ENCODE results near the gene GPC6. TPM values are rescaled to one million over a fixed set of nuclear protein-coding genes. Genes with fewer than 3 reads are reported as not detected.
"Not testable (repeated sequence)": the region's sequence is repeated elsewhere in the genome, so short reads cannot be mapped to it uniquely, and the experiment has no call there.

Gene GPC6
- total and polyA plus RNA-seq, 2 experiments from 2014 or later: 14.4 to 43.3 TPM

- Histone ChIP-seq H3K27ac (no peak overlapping the region), H3K4me3 (no peak overlapping the region), H3K4me1 (ENCODE audit: low read depth) (peaks cover 4% of the 10 kb centered on the region), H3K36me3 (no peaks in the 10 kb centered on the region), H3K27me3 (no peaks in the 10 kb centered on the region), H3K9me3 (ENCODE audit: low read depth) (no peaks in the 10 kb centered on the region)
- no peak for DNase-seq (ENCODE audit: low read depth in 1 of 2, low spot score in 1 of 2)
- no peak for TF ChIP-seq CTCF (IDR thresholded peaks at IDR 0.05; ENCODE audit: low read depth, low read length)
Observed at GRCh38 chr13:94339116-94339687, 1112.6 kb downstream of the GPC6 start.

GRCh38 chr13:94342436-94343242, 1116.0 kb downstream of the GPC6 start:
- Histone ChIP-seq H3K9me3 (ENCODE audit: low read depth) (no peaks in the 10 kb centered on the region), H3K4me3 (no peak overlapping the region), H3K36me3 (no peaks in the 10 kb centered on the region), H3K27ac (no peak overlapping the region), H3K4me1 (ENCODE audit: low read depth) (peaks cover 20% of the 10 kb centered on the region), H3K27me3 (no peaks in the 10 kb centered on the region)
- no peak for TF ChIP-seq CTCF (IDR thresholded peaks at IDR 0.05; ENCODE audit: low read depth, low read length)
- no peak for DNase-seq (ENCODE audit: low read depth in 1 of 2, low spot score in 1 of 2)

GRCh38 chr13:94343243-94343585, 1116.6 kb downstream of the GPC6 start:
- peaks cover 20% of the 10 kb centered on the region for H3K4me1 ChIP-seq (ENCODE audit: low read depth)
- H3K4me3 ChIP-seq: no peak overlapping the region
- no peaks in the 10 kb centered on the region for H3K9me3 ChIP-seq (ENCODE audit: low read depth)
- TF ChIP-seq CTCF (IDR thresholded peaks at IDR 0.05; ENCODE audit: low read depth, low read length): no peak
- H3K27me3 ChIP-seq: no peaks in the 10 kb centered on the region
- no peaks in the 10 kb centered on the region for H3K36me3 ChIP-seq
- no peak overlapping the region for H3K27ac ChIP-seq
- no peak for DNase-seq (ENCODE audit: low read depth in 1 of 2, low spot score in 1 of 2)

DNA sequence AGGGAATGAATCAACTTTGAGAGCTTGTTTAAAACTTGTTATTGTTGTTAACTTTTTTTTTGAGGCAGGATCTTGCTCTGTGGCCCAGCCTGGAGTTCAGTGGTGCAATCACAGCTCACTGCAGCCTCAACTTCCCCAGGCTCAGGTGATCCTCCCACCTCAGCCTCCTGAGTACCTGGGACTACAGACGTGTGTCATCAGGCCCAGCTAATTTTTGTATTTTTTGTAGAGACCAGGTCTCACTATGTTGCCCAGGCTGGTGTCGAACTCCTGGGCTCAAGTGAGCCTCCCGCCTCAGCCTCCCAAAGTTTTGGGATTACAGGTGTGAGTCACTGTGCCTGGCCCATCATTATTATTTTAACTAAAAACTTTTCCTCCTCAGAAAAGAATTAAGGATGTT, 1117.1 kb downstream of the GPC6 start:
- not testable (repeated sequence) for H3K9me3 ChIP-seq (ENCODE audit: low read depth); H3K27me3 ChIP-seq; H3K36me3 ChIP-seq; H3K4me3 ChIP-seq; DNase-seq (ENCODE audit: low read depth in 1 of 2, low spot score in 1 of 2)
- peaks cover 20% of the 10 kb centered on the region for H3K4me1 ChIP-seq (ENCODE audit: low read depth)
- H3K27ac ChIP-seq: peak overlapping the region; percentile 61

DNA sequence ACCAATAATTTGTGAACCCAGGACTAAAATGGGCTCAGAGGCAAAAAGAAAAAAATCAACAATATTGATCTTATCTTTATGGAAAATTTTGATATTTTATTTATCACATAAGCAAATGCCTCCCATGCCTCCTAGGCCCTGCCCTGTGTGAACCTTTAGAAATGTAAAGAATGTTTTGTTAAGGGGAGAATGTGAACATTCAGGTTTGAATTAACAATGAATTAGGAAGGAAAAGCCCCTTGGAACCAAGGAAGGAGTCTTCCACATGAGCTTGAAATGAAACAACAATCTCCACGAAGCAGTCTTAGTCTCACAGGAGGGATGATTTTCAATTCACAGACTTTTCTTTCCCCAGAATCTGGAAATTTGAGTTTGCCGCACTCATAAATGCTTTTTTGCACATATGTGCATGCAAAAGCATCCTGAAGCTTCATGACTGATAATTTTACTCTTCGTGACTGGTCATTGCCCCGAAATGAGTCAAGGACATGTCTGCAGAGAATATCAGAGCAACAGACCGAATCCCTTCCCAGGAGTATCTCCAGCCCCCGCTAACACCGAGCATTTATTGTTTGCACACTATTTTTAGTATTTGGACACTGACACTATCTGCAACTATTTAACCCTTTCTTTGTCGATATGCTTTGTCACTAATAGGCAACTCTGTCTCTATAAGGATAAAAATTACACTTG, 1117.7 kb downstream of the GPC6 start:
- H3K4me1 ChIP-seq (ENCODE audit: low read depth): peaks cover 20% of the 10 kb centered on the region
- no peak overlapping the region for H3K4me3 ChIP-seq
- no peak for TF ChIP-seq CTCF (IDR thresholded peaks at IDR 0.05; ENCODE audit: low read depth, low read length)
- no peaks in the 10 kb centered on the region for H3K27me3 ChIP-seq
- H3K27ac ChIP-seq: peak overlapping the region; percentile 61
- no peak for DNase-seq (ENCODE audit: low read depth in 1 of 2, low spot score in 1 of 2)
- H3K9me3 ChIP-seq (ENCODE audit: low read depth): no peaks in the 10 kb centered on the region
- no peaks in the 10 kb centered on the region for H3K36me3 ChIP-seq
